Tibial nerve (tissue), 4 donors: ENCODE measurements around the gene SUSD5. TPM values are rescaled to one million over a fixed set of nuclear protein-coding genes. Genes with fewer than 3 reads are reported as not detected.

Experiments
- DNase-seq, 2 donors: peaks; one replicate each; pipeline ENCODE4 v3.0.0-alpha.2; 2019; ENCODE audit warnings: low spot score in 2 of 2
- H3K27ac ChIP-seq, 4 donors: fragments of 200-600 bp; sonication (generic) in 3 of 4; one replicate each; pipeline ENCODE4 v1.5.1; 2017 to 2019; ENCODE audit warnings: mild to moderate bottlenecking in 1 of 4
- H3K27me3 ChIP-seq, 2 donors: fragments of 200-600 bp; sonication (generic) in 1 of 2; one replicate each; pipeline versions ENCODE4 v1.5.1 to v1.6.0; 2017 to 2019
- H3K36me3 ChIP-seq, 3 donors: fragments of 200-600 bp; sonication (generic); one replicate each; pipeline ENCODE4 v1.5.1; 2018 to 2019
- H3K4me1 ChIP-seq, 4 donors: fragments of 200-600 bp; sonication (generic) in 3 of 4; one replicate each; pipeline ENCODE4 v1.5.1; 2017 to 2019
- H3K4me3 ChIP-seq, 4 donors: fragments of 200-600 bp; sonication (generic) in 3 of 4; one replicate each; pipeline ENCODE4 v1.5.1; 2017 to 2019; ENCODE audit warnings: mild to moderate bottlenecking in 1 of 4, moderate library complexity in 1 of 4
- H3K9me3 ChIP-seq, 4 donors: fragments of 200-600 bp; sonication (generic) in 3 of 4; one replicate each; pipeline ENCODE4 v1.5.1; 2017 to 2019
- EP300 ChIP-seq, 2 donors: sonication (generic); formaldehyde crosslinking; IDR thresholded peaks; one replicate each; pipeline ENCODE4 v1.6.1; 2017; ENCODE audit warnings: antibody characterized with exemption in 2 of 2, mild to moderate bottlenecking in 1 of 2
- POLR2A ChIP-seq, 2 donors: fragments of 450-650 bp; IDR thresholded peaks; one replicate each; pipeline ENCODE4 v1.6.1; 2017; ENCODE audit warnings: antibody characterized with exemption in 2 of 2, mild to moderate bottlenecking in 2 of 2, moderate library complexity in 2 of 2
- WGBS, 2 donors: methylation state at CpG; one replicate each; pipeline ENCODE4 v1.1.5; 2018; 5-methylcytosine and 5-hydroxymethylcytosine counted together
- total RNA-seq, 4 donors: library from RNA; depleted of rRNA; stranded (reverse); fragments of >200 nt; gene quantifications; one replicate each; pipeline ENCODE4 v1.1.0, GENCODE V29; 2016
- TF ChIP-seq, protein P1 (sequence below), 5 experiments: fragments of 200-600 bp in 3 of 5; fragments of 450-650 bp in 2 of 5; sonication (generic) in 3 of 5; IDR thresholded peaks; one replicate each; pipeline ENCODE4 v1.5.1; 2016 to 2019; ENCODE audit warnings: antibody characterized with exemption in 5 of 5, mild to moderate bottlenecking in 3 of 5, moderate library complexity in 2 of 5

Gene SUSD5
- total RNA-seq, 4 donors from 2014 or later, result 0.90 to 12.6 (median 4.3) TPM

DNA sequence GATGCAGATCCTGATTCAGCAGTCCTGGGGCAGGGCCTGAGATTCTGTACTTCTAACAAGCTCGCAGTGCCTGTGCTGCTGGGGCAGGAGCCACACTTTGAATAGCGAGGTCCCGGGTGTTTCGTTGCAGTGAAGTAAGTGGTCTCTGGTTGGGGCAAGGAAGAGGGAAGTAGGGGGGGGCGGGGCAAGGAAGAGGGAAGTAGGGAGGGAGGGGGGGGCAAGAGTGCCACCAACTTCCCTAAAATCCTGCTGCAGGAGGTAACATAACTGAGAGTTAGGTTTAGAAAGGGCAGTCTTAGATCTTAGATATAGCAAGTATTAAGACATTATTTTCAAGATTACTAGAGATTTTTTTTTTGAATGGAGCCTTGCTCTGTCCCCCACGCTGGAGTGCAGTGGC is 69.3 kb downstream of the SUSD5 start:
- 78 to 84% methylated on average over 5 of the region's 6 CpGs for WGBS, 2 donors

DNA sequence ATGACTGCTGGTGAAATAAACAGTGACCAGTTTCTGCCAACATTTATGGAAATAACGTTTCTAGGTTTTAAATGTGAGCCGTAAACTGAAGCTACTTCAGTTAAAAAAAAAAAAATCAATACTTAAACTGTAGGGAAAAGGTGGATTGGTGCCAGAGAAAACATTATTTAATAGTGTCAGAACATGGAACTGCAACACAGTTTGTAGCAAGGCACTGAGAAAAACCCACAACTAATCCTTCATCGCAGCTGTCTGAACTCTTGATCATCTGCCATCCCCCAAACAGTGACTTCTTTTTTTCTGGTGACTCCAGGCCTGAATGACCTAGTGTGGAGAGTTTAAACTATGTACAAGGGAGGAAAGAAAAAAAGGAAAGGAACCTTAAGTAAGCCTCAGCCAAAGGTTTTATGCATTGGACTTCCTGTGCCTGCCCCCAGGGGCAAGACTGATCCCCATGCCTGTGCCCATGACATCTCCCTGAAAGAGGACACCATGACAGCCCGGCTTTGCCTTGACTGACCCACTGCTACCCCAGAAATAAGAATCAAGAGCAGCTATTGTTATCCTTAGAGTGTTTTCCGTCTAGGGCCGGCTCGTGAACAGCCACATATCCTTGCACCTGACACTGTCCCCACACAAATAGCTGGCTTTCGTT is 71.7 kb downstream of the SUSD5 start:
- H3K9me3 ChIP-seq, result no peaks in the 10 kb centered on the region
- WGBS, 2 donors, result 21 to 22% methylated on average over 8 of the region's 8 CpGs
- H3K4me1 ChIP-seq, result peaks cover 0 to 38% (median 2%) of the 10 kb centered on the region in 4 donors
- TF ChIP-seq POLR2A (IDR thresholded peaks at IDR 0.05) (no peak), EP300 (IDR thresholded peaks at IDR 0.05) (no peak)
- TF ChIP-seq, protein P1, sequence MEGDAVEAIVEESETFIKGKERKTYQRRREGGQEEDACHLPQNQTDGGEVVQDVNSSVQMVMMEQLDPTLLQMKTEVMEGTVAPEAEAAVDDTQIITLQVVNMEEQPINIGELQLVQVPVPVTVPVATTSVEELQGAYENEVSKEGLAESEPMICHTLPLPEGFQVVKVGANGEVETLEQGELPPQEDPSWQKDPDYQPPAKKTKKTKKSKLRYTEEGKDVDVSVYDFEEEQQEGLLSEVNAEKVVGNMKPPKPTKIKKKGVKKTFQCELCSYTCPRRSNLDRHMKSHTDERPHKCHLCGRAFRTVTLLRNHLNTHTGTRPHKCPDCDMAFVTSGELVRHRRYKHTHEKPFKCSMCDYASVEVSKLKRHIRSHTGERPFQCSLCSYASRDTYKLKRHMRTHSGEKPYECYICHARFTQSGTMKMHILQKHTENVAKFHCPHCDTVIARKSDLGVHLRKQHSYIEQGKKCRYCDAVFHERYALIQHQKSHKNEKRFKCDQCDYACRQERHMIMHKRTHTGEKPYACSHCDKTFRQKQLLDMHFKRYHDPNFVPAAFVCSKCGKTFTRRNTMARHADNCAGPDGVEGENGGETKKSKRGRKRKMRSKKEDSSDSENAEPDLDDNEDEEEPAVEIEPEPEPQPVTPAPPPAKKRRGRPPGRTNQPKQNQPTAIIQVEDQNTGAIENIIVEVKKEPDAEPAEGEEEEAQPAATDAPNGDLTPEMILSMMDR (IDR thresholded peaks at IDR 0.05), result no peak
- no peak overlapping the region for H3K4me3 ChIP-seq
- H3K27me3 ChIP-seq, result no peaks in the 10 kb centered on the region
- H3K36me3 ChIP-seq, result peaks cover 0 to 38% (median 4%) of the 10 kb centered on the region in 3 donors
- H3K27ac ChIP-seq, result peak overlapping the region in 1 of 4 donors; percentile 32
- no peak for DNase-seq

More for the DNA sequence above, 69.3 kb downstream of the SUSD5 start:
- Histone ChIP-seq H3K4me1 (peaks cover 0 to 30% (median 2%) of the 10 kb centered on the region in 4 donors), H3K36me3 (peaks cover 0 to 14% (median 0%) of the 10 kb centered on the region in 3 donors), H3K27me3 (no peaks in the 10 kb centered on the region), H3K27ac (no peak overlapping the region), H3K9me3 (no peaks in the 10 kb centered on the region), H3K4me3 (no peak overlapping the region)
- TF ChIP-seq, protein P1 (IDR thresholded peaks at IDR 0.05), result no peak
- TF ChIP-seq POLR2A (IDR thresholded peaks at IDR 0.05) (no peak), EP300 (IDR thresholded peaks at IDR 0.05) (no peak)
- DNase-seq, result no peak

DNA sequence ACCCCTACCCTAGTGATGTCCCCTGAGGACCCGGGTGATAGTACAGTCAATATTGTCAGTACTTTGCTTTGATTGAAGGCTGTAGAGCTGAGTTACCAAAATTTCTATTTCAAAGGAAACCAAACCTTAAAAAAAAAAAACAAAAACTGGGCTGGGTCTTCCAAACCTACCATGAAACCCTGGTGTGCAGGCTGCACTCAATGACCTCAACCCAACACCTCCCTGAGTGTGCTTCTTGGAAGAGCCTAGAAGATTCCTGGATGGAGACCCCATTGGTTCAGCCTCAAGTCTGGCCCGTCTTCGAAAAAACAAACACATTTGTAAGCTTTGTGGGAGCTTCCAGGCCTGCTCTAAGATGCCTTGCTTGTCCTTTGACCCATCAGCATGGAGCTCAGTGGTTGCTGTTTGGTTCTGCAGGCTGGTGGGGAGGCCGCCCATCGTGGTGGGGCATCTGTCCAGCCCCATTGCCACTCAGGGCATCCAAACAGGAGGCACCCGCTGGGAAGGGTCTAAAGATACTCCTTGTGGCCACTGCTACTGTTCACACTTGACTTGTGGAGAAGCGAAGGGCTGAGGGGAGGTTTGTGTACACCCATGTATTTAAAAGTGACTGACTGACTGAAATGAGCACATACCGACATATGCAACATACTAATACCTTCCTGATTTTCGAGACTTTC is 72.6 kb downstream of the SUSD5 start:
- peaks cover 0 to 38% (median 2%) of the 10 kb centered on the region in 4 donors for H3K4me1 ChIP-seq
- no peak for TF ChIP-seq EP300 (IDR thresholded peaks at IDR 0.05)
- TF ChIP-seq POLR2A (IDR thresholded peaks at IDR 0.05), result no peak
- H3K27me3 ChIP-seq, result no peaks in the 10 kb centered on the region
- WGBS, 2 donors, result 77 to 84% methylated on average over 7 to 9 of the region's 9 CpGs
- H3K4me3 ChIP-seq, result no peak overlapping the region
- H3K9me3 ChIP-seq, result no peaks in the 10 kb centered on the region
- no peak overlapping the region for H3K27ac ChIP-seq
- H3K36me3 ChIP-seq, result peaks cover 0 to 47% (median 4%) of the 10 kb centered on the region in 3 donors
- no peak for DNase-seq

DNA sequence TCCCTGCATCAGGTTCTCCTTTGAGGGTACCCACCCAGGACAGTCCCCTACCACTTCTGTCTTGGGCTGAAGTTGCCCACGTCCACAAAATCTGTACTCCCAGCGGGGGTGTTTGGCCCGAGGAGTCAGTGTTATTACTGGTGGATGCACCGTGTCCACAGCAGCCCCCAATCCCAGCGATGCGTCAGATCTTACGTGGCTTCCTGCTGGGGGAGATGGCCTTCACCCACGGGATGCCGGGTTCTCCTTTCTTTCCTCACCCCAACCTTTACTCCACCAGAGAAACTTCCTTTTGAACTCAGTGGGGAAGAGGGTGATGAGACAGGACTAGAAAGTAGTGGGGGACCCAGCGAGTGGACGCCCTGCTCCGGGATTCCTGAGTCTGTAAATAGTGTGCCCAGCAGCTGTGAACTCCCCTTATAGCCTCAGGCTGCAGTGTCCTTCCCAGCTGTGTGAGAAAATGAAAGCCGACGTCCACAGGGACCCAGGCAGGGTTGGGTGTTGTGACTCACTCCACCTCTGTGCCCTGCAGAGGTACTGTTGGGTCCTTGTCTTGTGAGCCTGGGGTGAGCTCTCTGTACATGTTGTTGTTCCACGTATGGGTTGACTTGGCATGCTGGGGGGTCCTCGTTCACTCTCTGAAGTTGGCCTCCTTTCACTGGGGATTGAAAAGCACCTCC is 73.2 kb downstream of the SUSD5 start:
- no peaks in the 10 kb centered on the region for H3K27me3 ChIP-seq
- H3K36me3 ChIP-seq, result peaks cover 0 to 52% (median 4%) of the 10 kb centered on the region in 3 donors
- no peak for DNase-seq
- TF ChIP-seq POLR2A (IDR thresholded peaks at IDR 0.05), result no peak
- TF ChIP-seq, protein P1 (IDR thresholded peaks at IDR 0.05), result no peak
- TF ChIP-seq EP300 (IDR thresholded peaks at IDR 0.05), result no peak
- peaks cover 0 to 42% (median 2%) of the 10 kb centered on the region in 4 donors for H3K4me1 ChIP-seq
- H3K9me3 ChIP-seq, result no peaks in the 10 kb centered on the region
- no peak overlapping the region for H3K4me3 ChIP-seq
- no peak overlapping the region for H3K27ac ChIP-seq
- WGBS, 2 donors, result 94 to 96% methylated on average over 16 of the region's 16 CpGs

DNA sequence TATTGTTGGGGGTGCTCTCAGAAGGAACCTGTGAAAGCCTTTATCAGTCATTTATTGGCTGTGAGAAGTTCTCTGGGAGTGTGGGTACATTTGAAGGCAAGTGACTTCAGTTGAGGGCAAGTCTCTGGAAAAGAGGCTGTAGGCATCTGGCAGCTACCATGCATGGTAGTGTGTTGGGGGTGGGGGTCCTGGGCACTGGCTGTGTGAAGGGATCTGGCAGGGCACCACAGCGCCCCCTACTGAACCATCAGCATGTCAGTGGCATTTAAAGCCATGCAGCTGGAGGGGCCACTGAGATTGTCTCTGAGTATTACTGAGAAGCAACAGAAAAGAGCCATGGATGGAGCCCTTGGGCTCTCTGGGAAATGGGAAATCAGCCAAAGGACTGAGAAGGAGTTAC is 74.2 kb downstream of the SUSD5 start:
- peaks cover 0 to 52% (median 4%) of the 10 kb centered on the region in 3 donors for H3K36me3 ChIP-seq
- H3K27ac ChIP-seq, result no peak overlapping the region
- DNase-seq, result no peak
- TF ChIP-seq POLR2A (IDR thresholded peaks at IDR 0.05), result no peak
- TF ChIP-seq EP300 (IDR thresholded peaks at IDR 0.05), result no peak
- TF ChIP-seq, protein P1 (IDR thresholded peaks at IDR 0.05), result peak in 1 of 5 experiments; percentile 18
- H3K4me1 ChIP-seq, result peaks cover 0 to 49% (median 2%) of the 10 kb centered on the region in 4 donors
- H3K9me3 ChIP-seq, result no peaks in the 10 kb centered on the region
- H3K4me3 ChIP-seq, result no peak overlapping the region
- H3K27me3 ChIP-seq, result no peaks in the 10 kb centered on the region
- 33 to 67% methylated on average over 1 of the region's 1 CpG for WGBS, 2 donors
